Breast epithelium (tissue), 3 donors: ENCODE data around the gene FBXW2.

Source experiments
- CTCF ChIP-seq, 3 donors: fragments of 450-650 bp; IDR thresholded peaks; one replicate each; pipeline ENCODE4 v1.5.1; 2016 to 2017; ENCODE audit warnings: antibody characterized with exemption in 3 of 3, mild to moderate bottlenecking in 3 of 3, moderate library complexity in 3 of 3
- POLR2A ChIP-seq: fragments of 450-650 bp; IDR thresholded peaks from one replicate; pipeline ENCODE4 v1.6.1; 2016; ENCODE audit warnings: antibody characterized with exemption, mild to moderate bottlenecking, moderate library complexity
- POLR2AphosphoS5 ChIP-seq, 3 donors: sonication (generic); formaldehyde crosslinking; IDR thresholded peaks; one replicate each; pipeline ENCODE4 v1.6.1; 2017; ENCODE audit warnings: antibody characterized with exemption in 3 of 3

DNA sequence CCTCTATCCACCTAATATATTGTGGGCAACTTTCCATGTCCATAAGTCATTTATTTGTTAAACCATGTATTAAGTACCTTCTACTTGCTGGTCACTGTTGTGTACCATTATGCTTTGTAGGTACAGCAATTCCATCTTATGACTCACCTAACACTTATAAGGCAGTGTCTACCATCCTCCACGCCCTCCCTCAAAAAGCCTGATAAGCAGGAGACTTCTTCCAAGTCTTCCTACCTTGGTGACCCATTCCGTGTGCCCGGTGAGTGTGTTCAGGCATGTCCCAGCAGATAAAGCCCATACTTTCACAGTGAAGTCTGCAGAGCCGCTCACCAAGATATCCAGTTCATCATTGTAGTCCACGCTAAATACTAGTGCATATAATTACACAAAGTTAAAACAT, 17.4 kb downstream of the FBXW2 start:
- TF ChIP-seq CTCF (IDR thresholded peaks at IDR 0.05) = no peak
- TF ChIP-seq POLR2A = no peak
- TF ChIP-seq POLR2AphosphoS5 (IDR thresholded peaks at IDR 0.05) = no peak
